ENCODE measurements around the gene TMTC2. TPM values are rescaled to one million over a fixed set of nuclear protein-coding genes. Genes with fewer than 3 reads are reported as not detected.

The TMTC2 gene
- total and polyA plus RNA-seq, 2 donors from 2014 or later, result 6.0 to 32.9 TPM

- TF ChIP-seq, protein P1, sequence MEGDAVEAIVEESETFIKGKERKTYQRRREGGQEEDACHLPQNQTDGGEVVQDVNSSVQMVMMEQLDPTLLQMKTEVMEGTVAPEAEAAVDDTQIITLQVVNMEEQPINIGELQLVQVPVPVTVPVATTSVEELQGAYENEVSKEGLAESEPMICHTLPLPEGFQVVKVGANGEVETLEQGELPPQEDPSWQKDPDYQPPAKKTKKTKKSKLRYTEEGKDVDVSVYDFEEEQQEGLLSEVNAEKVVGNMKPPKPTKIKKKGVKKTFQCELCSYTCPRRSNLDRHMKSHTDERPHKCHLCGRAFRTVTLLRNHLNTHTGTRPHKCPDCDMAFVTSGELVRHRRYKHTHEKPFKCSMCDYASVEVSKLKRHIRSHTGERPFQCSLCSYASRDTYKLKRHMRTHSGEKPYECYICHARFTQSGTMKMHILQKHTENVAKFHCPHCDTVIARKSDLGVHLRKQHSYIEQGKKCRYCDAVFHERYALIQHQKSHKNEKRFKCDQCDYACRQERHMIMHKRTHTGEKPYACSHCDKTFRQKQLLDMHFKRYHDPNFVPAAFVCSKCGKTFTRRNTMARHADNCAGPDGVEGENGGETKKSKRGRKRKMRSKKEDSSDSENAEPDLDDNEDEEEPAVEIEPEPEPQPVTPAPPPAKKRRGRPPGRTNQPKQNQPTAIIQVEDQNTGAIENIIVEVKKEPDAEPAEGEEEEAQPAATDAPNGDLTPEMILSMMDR (IDR thresholded peaks at IDR 0.05; ENCODE audit: borderline replicate concordance, extremely low read depth, insufficient read depth), result no peak
- H3K9me3 ChIP-seq (ENCODE audit: control insufficient read depth in 2 of 3, insufficient read depth in 1 of 3, low read length in 3 of 3), result no peaks in the 10 kb centered on the region
- FAIRE-seq (no peak), DNase-seq (peak in 1 of 5 donors; percentile 6)
- no peak overlapping the region for H3K27ac ChIP-seq (ENCODE audit: low read depth in 2 of 2, low read length in 2 of 2)
- no peak overlapping the region for H3K9ac ChIP-seq (ENCODE audit: low read length in 3 of 3)
- intact Hi-C loops (cut with DNase I), result no loop called here
- H3K4me1 ChIP-seq (ENCODE audit: control insufficient read depth in 2 of 3, insufficient read depth in 2 of 3, low read depth in 1 of 3, low read length in 3 of 3), result no peaks in the 10 kb centered on the region
- no peaks in the 10 kb centered on the region for H3K36me3 ChIP-seq (ENCODE audit: control insufficient read depth in 2 of 3, insufficient read depth in 3 of 3, low read length in 3 of 3)
- no peaks in the 10 kb centered on the region for H3K27me3 ChIP-seq (ENCODE audit: control insufficient read depth, insufficient read depth, low read length)
- no peak overlapping the region for H3K4me3 ChIP-seq (ENCODE audit: low read length in 3 of 3)
Measured at GRCh38 chr12:82981150-82981549, 294.4 kb downstream of the TMTC2 start.

- no peak for DNase-seq
- no peak overlapping the region for H3K27ac ChIP-seq (ENCODE audit: low read depth in 2 of 2, low read length in 2 of 2)
- no peaks in the 10 kb centered on the region for H3K27me3 ChIP-seq (ENCODE audit: control insufficient read depth, insufficient read depth, low read length)
- H3K4me3 ChIP-seq (ENCODE audit: low read length in 3 of 3), result peak overlapping the region in 1 of 3 donors; percentile 14
- no peaks in the 10 kb centered on the region for H3K36me3 ChIP-seq (ENCODE audit: control insufficient read depth in 2 of 3, insufficient read depth in 3 of 3, low read length in 3 of 3)
- FAIRE-seq, result no peak
- intact Hi-C loops (cut with DNase I), result no loop called here
- no peaks in the 10 kb centered on the region for H3K9me3 ChIP-seq (ENCODE audit: control insufficient read depth in 2 of 3, insufficient read depth in 1 of 3, low read length in 3 of 3)
- H3K4me1 ChIP-seq (ENCODE audit: control insufficient read depth in 2 of 3, insufficient read depth in 2 of 3, low read depth in 1 of 3, low read length in 3 of 3), result peaks cover 0 to 6% (median 2%) of the 10 kb centered on the region in 3 donors
- no peak overlapping the region for H3K9ac ChIP-seq (ENCODE audit: low read length in 3 of 3)
- TF ChIP-seq, protein P1 (IDR thresholded peaks at IDR 0.05; ENCODE audit: borderline replicate concordance, extremely low read depth, insufficient read depth), result no peak
Measured at GRCh38 chr12:82994117-82994516, 307.4 kb downstream of the TMTC2 start.

GRCh38 chr12:82996168-82996812 lies 309.6 kb downstream of the TMTC2 start:
- TF ChIP-seq, protein P1 (IDR thresholded peaks at IDR 0.05; ENCODE audit: borderline replicate concordance, extremely low read depth, insufficient read depth), result no peak
- no peaks in the 10 kb centered on the region for H3K9me3 ChIP-seq (ENCODE audit: control insufficient read depth in 2 of 3, insufficient read depth in 1 of 3, low read length in 3 of 3)
- no peak for FAIRE-seq
- H3K4me1 ChIP-seq (ENCODE audit: control insufficient read depth in 2 of 3, insufficient read depth in 2 of 3, low read depth in 1 of 3, low read length in 3 of 3), result peaks cover 0 to 6% (median 2%) of the 10 kb centered on the region in 3 donors
- intact Hi-C loops (cut with DNase I), result no loop called here
- no peaks in the 10 kb centered on the region for H3K36me3 ChIP-seq (ENCODE audit: control insufficient read depth in 2 of 3, insufficient read depth in 3 of 3, low read length in 3 of 3)
- peak in 1 of 5 donors; percentile 16 for DNase-seq
- no peaks in the 10 kb centered on the region for H3K27me3 ChIP-seq (ENCODE audit: control insufficient read depth, insufficient read depth, low read length)
- no peak overlapping the region for H3K4me3 ChIP-seq (ENCODE audit: low read length in 3 of 3)
- H3K27ac ChIP-seq (ENCODE audit: low read depth in 2 of 2, low read length in 2 of 2), result no peak overlapping the region
- H3K9ac ChIP-seq (ENCODE audit: low read length in 3 of 3), result no peak overlapping the region
